ENCODE measurements around the gene IPO13. TPM values are rescaled to one million over a fixed set of nuclear protein-coding genes. Genes with fewer than 3 reads are reported as not detected.

The IPO13 gene
- total RNA-seq, 2 donors from 2014 or later = 25.9 to 28.1 TPM

DNA sequence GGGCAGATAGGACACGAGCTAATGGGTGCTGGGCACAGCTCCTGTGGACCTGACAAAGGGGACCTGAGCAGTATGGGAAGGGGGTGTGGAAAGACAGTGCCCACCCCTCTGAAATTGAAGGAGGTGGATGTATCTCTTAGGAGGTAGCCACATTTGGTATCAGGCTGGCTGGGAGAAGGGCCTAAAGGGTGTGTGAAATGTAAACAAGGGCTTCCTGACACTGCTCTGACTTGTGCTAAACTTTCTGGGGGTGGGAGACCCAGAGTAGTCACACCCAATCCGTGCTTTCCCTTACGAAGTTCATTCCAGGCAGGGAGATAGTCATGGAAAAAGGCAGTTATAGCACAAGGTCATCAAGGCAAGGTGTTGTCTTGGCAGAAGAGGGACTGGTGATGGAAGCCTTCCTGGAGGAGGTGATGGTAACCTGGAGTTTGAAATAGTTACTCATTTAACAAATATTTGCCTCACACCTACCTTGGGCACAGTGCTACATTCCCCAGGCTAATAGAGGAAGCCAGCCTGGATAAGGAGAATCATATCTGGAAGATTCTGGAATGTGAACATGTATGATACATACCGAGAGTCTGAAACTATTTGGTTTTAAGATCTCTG is 39.3 kb downstream of the IPO13 start:
- H3K27ac ChIP-seq = no peak overlapping the region
- H3K4me1 ChIP-seq = peaks cover 0 to 7% of the 10 kb centered on the region in 2 donors
- H3K9me3 ChIP-seq = no peaks in the 10 kb centered on the region
- TF ChIP-seq, protein P1, sequence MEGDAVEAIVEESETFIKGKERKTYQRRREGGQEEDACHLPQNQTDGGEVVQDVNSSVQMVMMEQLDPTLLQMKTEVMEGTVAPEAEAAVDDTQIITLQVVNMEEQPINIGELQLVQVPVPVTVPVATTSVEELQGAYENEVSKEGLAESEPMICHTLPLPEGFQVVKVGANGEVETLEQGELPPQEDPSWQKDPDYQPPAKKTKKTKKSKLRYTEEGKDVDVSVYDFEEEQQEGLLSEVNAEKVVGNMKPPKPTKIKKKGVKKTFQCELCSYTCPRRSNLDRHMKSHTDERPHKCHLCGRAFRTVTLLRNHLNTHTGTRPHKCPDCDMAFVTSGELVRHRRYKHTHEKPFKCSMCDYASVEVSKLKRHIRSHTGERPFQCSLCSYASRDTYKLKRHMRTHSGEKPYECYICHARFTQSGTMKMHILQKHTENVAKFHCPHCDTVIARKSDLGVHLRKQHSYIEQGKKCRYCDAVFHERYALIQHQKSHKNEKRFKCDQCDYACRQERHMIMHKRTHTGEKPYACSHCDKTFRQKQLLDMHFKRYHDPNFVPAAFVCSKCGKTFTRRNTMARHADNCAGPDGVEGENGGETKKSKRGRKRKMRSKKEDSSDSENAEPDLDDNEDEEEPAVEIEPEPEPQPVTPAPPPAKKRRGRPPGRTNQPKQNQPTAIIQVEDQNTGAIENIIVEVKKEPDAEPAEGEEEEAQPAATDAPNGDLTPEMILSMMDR (IDR thresholded peaks at IDR 0.05) = no peak
- peaks cover 6% of the 10 kb centered on the region for H3K36me3 ChIP-seq
- no peak for DNase-seq (ENCODE audit: low spot score)
- H3K4me3 ChIP-seq = no peak overlapping the region
- no peaks in the 10 kb centered on the region for H3K27me3 ChIP-seq

DNA sequence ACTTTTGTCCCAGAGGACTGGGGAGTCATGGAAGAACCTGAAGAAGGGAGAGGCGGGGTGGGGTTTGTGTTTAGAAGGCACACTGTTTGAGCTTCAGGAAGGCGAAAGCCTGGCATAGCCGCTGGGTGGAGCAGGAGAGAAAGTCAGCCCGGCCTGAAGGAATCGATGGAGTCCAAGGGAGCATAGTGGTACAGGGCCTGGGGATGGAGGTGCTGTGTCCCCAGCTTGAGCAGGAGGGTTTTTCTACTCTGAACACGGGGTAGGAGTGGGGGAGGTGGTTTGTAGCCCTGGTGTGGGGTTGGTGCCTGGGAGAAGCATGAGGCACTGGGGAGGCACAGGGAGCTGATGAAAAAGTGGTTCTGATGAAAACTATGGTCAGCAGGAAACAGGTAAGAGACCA is 40.0 kb downstream of the IPO13 start:
- Histone ChIP-seq H3K4me3 (no peak overlapping the region), H3K9me3 (no peaks in the 10 kb centered on the region), H3K27ac (no peak overlapping the region), H3K4me1 (peaks cover 0 to 8% of the 10 kb centered on the region in 2 donors), H3K27me3 (no peaks in the 10 kb centered on the region), H3K36me3 (peaks cover 6% of the 10 kb centered on the region)
- TF ChIP-seq, protein P1 (IDR thresholded peaks at IDR 0.05) = no peak
- DNase-seq (ENCODE audit: low spot score) = no peak

DNA sequence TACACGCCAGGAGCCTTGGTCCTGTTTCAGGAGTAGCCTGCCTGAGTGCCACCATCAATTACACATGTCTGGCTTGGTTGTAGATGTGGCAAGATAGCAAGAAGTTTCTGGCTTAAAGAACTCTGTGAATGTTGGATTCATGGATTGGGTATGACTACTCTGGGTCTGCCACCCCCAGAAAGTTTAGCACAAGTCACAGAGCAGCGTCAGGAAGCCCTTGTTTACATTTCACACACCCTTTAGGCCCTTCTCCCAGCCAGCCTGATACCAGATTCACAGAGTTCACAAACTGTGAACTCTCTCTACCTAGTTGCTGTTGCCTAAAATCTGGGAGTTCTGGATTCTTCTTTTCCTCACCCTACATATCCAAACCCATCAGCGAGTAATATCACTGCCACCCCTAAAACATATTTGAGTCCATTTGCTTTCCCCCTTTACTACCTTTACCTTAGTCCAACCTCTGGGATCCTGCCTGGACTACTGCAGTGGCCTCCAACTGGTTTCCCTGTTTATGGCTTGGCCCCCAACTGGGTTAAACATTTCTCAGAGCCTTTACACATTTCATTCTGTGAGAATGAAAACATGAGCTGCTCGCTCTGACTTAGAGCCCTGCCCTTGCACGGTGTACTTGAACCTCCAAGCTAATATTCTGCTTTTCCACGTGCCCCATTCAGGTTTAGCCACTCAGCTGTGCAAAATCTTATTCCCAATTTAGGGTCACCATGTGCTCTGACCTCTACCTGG is 40.6 kb downstream of the IPO13 start:
- Histone ChIP-seq H3K27me3 (no peaks in the 10 kb centered on the region), H3K36me3 (peaks cover 6% of the 10 kb centered on the region), H3K27ac (no peak overlapping the region), H3K4me3 (no peak overlapping the region), H3K4me1 (peaks cover 0 to 15% of the 10 kb centered on the region in 2 donors), H3K9me3 (no peaks in the 10 kb centered on the region)
- TF ChIP-seq, protein P1 (IDR thresholded peaks at IDR 0.05) = no peak
- no peak for DNase-seq (ENCODE audit: low spot score)

DNA sequence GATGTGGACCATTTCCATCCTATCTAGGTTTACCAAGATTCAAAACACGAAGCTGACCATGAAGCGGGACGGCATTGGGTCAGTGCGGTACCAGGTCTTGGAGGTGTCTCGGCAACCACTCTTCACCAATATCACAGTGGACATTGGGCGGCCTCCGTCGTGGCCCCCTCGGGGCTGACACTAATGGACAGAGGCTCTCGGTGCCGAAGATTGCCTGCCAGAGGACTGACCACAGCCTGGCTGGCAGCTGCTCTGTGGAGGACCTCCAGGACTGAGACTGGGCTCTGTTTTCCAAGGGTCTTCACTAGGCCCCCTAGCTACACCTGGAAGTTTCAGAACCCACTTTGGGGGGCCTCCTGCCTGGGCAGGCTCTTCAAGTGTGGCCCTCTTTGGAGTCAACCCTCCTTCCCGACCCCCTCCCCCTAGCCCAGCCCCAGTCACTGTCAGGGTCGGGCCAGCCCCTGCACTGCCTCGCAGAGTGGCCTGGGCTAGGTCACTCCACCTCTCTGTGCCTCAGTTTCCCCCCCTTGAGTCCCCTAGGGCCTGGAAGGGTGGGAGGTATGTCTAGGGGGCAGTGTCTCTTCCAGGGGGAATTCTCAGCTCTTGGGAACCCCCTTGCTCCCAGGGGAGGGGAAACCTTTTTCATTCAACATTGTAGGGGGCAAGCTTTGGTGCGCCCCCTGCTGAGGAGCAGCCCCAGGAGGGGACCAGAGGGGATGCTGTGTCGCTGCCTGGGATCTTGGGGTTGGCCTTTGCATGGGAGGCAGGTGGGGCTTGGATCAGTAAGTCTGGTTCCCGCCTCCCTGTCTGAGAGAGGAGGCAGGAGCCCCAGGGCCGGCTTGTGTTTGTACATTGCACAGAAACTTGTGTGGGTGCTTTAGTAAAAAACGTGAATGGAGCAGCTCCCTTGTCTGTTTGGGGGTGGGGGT is 43.8 kb downstream of the IPO13 start:
- Histone ChIP-seq H3K27ac (peak overlapping the region; percentile 50 to 74), H3K27me3 (no peaks in the 10 kb centered on the region), H3K9me3 (no peaks in the 10 kb centered on the region), H3K4me1 (peaks cover 0 to 15% of the 10 kb centered on the region in 2 donors), H3K4me3 (peak overlapping the region; percentile 54 to 65), H3K36me3 (peaks cover 3% of the 10 kb centered on the region)
- TF ChIP-seq, protein P1 (IDR thresholded peaks at IDR 0.05) = no peak
- DNase-seq (ENCODE audit: low spot score) = no peak

DNA sequence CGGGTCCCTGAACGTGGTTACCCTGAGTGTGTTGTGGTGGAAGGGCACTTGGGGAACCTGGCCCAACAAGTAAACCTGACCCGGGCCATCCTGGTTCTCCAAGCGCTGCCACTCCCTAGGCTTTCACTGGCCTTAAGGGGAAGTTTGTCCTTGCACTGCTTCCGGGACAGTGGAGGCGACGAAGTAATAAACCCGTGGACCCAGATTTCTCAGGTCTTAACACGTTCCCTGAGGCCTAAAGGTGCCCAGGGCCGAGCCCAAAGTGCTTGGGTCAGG is 44.4 kb downstream of the IPO13 start:
- Histone ChIP-seq H3K4me1 (peaks cover 0 to 15% of the 10 kb centered on the region in 2 donors), H3K9me3 (no peaks in the 10 kb centered on the region), H3K27ac (peak overlapping the region; percentile 50 to 74), H3K36me3 (no peaks in the 10 kb centered on the region), H3K4me3 (peak overlapping the region; percentile 54 to 65), H3K27me3 (no peaks in the 10 kb centered on the region)
- no peak for DNase-seq (ENCODE audit: low spot score)
- TF ChIP-seq, protein P1 (IDR thresholded peaks at IDR 0.05) = no peak

Data from right atrium auricular region (tissue), 2 donors.